ENCODE data around the gene CDH20. TPM values are rescaled to one million over a fixed set of nuclear protein-coding genes. Genes with fewer than 3 reads are reported as not detected.

CDH20 gene
- total RNA-seq, 1 donor from 2014 or later, result not detected

DNA sequence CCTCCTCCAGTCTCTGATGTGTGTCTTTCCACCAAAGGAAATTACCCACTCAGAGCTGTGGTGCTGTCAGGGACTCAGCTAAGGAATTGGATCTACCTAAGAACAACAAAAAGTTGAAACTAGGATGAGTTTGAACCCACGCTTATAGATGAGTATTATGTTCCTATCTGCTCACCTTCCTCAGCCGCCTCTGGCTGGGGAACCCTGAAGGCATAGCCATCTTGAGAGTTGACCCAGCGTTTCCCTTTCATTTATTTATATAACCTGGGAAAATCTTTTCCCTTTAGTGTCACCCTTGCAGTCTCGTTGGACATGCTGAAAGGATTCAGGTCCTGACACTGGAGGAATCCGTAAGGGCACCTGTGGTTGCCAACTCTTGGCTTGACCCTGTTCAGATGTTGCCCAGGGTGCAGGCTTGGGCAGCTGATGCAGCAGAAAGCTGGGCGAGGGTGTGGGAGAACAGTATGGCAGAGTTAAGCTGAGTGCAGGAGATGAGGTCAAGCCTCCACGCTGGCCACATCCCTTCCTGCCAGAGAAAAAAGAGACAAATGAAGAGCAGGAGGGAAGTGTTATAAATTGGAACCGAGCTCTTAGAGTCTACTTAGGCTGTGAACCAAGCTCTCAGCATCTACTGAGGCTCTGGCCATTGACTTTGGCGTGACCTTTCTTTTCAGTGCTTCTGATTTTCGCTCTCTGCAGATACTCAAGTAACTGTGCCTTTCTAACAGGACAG lies 1.9 kb downstream of the CDH20 start:
- Histone ChIP-seq H3K4me3 (ENCODE audit: low read depth, low read length) (no peak overlapping the region), H3K36me3 (ENCODE audit: control insufficient read depth, insufficient read depth, low read length) (no peaks in the 10 kb centered on the region), H3K27me3 (ENCODE audit: control insufficient read depth, insufficient read depth, low read length) (peaks cover 23% of the 10 kb centered on the region)
- no peak for DNase-seq (ENCODE audit: low read depth)
- TF ChIP-seq CTCF (IDR thresholded peaks at IDR 0.05; ENCODE audit: insufficient read depth, low read length, poor library complexity, severe bottlenecking), result no peak

DNA sequence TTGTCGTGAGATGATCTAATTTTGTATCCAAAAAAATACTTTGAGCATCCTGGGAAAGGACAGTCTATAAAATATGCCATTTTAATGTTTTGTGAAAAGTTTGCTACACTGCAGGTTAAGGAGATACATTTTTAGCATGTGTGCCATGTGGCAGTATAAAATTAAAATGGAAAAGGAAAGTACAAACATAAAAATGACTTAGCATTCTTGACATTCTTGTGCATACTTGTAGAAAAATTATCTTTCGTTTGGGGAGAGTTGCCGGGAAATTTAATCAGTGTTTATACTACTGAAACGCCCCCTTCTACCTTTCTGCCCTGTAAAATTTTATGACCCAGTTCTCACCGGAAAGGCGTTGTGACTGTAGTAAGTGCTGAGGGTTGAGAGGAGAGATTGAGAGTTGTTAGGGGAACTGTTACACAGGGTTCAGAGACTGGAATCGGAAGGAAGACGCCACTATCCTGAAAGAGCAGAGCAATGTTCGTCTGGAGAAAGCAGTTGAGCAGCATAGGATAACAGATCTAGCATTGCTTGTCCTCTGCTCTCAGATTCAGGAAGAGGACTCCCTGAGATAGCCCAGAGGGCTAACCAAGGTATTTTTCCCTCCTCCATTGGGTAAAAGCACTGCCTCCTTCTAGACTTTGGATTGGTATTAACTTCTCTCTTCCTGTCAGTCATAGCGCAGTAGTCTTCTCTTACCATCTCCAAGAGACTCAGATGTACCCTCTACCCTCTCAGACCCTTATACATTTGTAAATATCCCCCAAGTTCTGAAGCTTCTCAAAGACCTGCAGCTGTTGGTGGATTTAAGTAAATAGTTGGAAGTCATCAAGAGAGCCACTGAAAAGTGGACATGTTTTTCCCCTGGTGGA lies 2.7 kb downstream of the CDH20 start:
- H3K27me3 ChIP-seq (ENCODE audit: control insufficient read depth, insufficient read depth, low read length), result peaks cover 23% of the 10 kb centered on the region
- TF ChIP-seq CTCF (IDR thresholded peaks at IDR 0.05; ENCODE audit: insufficient read depth, low read length, poor library complexity, severe bottlenecking), result no peak
- no peaks in the 10 kb centered on the region for H3K36me3 ChIP-seq (ENCODE audit: control insufficient read depth, insufficient read depth, low read length)
- DNase-seq (ENCODE audit: low read depth), result no peak
- no peak overlapping the region for H3K4me3 ChIP-seq (ENCODE audit: low read depth, low read length)

- peaks cover 23% of the 10 kb centered on the region for H3K27me3 ChIP-seq (ENCODE audit: control insufficient read depth, insufficient read depth, low read length)
- H3K36me3 ChIP-seq (ENCODE audit: control insufficient read depth, insufficient read depth, low read length), result no peaks in the 10 kb centered on the region
- no peak for TF ChIP-seq CTCF (IDR thresholded peaks at IDR 0.05; ENCODE audit: insufficient read depth, low read length, poor library complexity, severe bottlenecking)
- no peak for DNase-seq (ENCODE audit: low read depth)
- H3K4me3 ChIP-seq (ENCODE audit: low read depth, low read length), result no peak overlapping the region
Observed at GRCh38 chr18:61336766-61337165, 3.5 kb downstream of the CDH20 start.

GRCh38 chr18:61337527-61337926 lies 4.3 kb downstream of the CDH20 start:
- no peaks in the 10 kb centered on the region for H3K36me3 ChIP-seq (ENCODE audit: control insufficient read depth, insufficient read depth, low read length)
- H3K27me3 ChIP-seq (ENCODE audit: control insufficient read depth, insufficient read depth, low read length), result peaks cover 23% of the 10 kb centered on the region
- no peak for DNase-seq (ENCODE audit: low read depth)
- no peak for TF ChIP-seq CTCF (IDR thresholded peaks at IDR 0.05; ENCODE audit: insufficient read depth, low read length, poor library complexity, severe bottlenecking)
- H3K4me3 ChIP-seq (ENCODE audit: low read depth, low read length), result no peak overlapping the region

- Histone ChIP-seq H3K4me3 (ENCODE audit: low read depth, low read length) (no peak overlapping the region), H3K27me3 (ENCODE audit: control insufficient read depth, insufficient read depth, low read length) (peaks cover 2% of the 10 kb centered on the region), H3K36me3 (ENCODE audit: control insufficient read depth, insufficient read depth, low read length) (no peaks in the 10 kb centered on the region)
- TF ChIP-seq CTCF (IDR thresholded peaks at IDR 0.05; ENCODE audit: insufficient read depth, low read length, poor library complexity, severe bottlenecking), result no peak
- DNase-seq (ENCODE audit: low read depth), result no peak
Observed at GRCh38 chr18:61340148-61340547, 6.9 kb downstream of the CDH20 start.

Measured in kidney epithelial cell (primary cell).